ENCODE measurements around the gene ROPN1L. TPM values are rescaled to one million over a fixed set of nuclear protein-coding genes. Genes with fewer than 3 reads are reported as not detected.

Gene ROPN1L
- total and polyA plus RNA-seq, 10 of the 15 experiments (the other 5 are each of a cell fraction or from before 2014, with no cell fraction given): 0.07 to 0.38 (median 0.22) TPM; not detected in 6

GRCh38 chr5:10499776-10500175 lies 58.1 kb downstream of the ROPN1L start:
- POLR2A ChIA-PET: no interaction called here
- Histone ChIP-seq H3K9ac (ENCODE audit: control insufficient read depth, insufficient read depth, low read length) (no peak overlapping the region), H4K20me1 (ENCODE audit: control insufficient read depth, insufficient read depth) (no peaks in the 10 kb centered on the region), H3K9me3 (replicated peaks; ENCODE audit: control insufficient read depth, insufficient read depth, low read length) (peaks cover 2% of the 10 kb centered on the region; the same call in 1 of the 3 replicates), H3K27ac (ENCODE audit: control insufficient read depth, insufficient read depth) (no peak overlapping the region), H3K79me2 (ENCODE audit: control insufficient read depth, insufficient read depth, low read length) (no peaks in the 10 kb centered on the region), H3K27me3 (replicated peaks in 1 of 2; ENCODE audit: control insufficient read depth in 2 of 2, insufficient read depth in 2 of 2, low read length in 1 of 2) (no peaks in the 10 kb centered on the region), H3K4me3 (no peak overlapping the region), H2AFZ (ENCODE audit: control insufficient read depth, low read depth, low read length) (no peak overlapping the region), H3K4me2 (ENCODE audit: control insufficient read depth, insufficient read depth) (no peak overlapping the region), H3K4me1 (ENCODE audit: control insufficient read depth, insufficient read depth, low read length) (no peaks in the 10 kb centered on the region), H3K36me3 (ENCODE audit: control insufficient read depth in 2 of 2, insufficient read depth in 2 of 2, low read length in 1 of 2) (no peaks in the 10 kb centered on the region)
- in situ Hi-C loops (cut with MboI): no loop called here
- intact Hi-C loops (cut with micrococcal nuclease; ENCODE audit: unreplicated experiment): no loop called here
- 58% methylated on average over 2 of the region's 2 CpGs for WGBS (ENCODE audit: insufficient coverage, insufficient replicate concordance, low lambda C conversion rate, missing lambda C conversion rate)
- no peak for TF ChIP-seq PAX8 (IDR thresholded peaks at IDR 0.05)
- TF ChIP-seq BRCA1 (IDR thresholded peaks at IDR 0.05; ENCODE audit: low read depth, low read length): no peak
- no peak for TF ChIP-seq SIN3A (IDR thresholded peaks at IDR 0.05; ENCODE audit: low read depth, low read length)
- no peak for TF ChIP-seq E4F1 (IDR thresholded peaks at IDR 0.05; ENCODE audit: borderline replicate concordance, partially characterized antibody)
- TF ChIP-seq BCL11A (IDR thresholded peaks at IDR 0.05; ENCODE audit: low read depth, low read length): no peak
- no peak for TF ChIP-seq MAX (IDR thresholded peaks at IDR 0.05; ENCODE audit: low read depth, low read length)
- no peak for TF ChIP-seq RBBP5 (conservative IDR thresholded peaks at IDR 0.05)
- TF ChIP-seq ZBTB4 (CRISPR knock-in tag; IDR thresholded peaks at IDR 0.05): no peak
- TF ChIP-seq IKZF1 (conservative IDR thresholded peaks at IDR 0.05): no peak
- TF ChIP-seq YBX1 (IDR thresholded peaks at IDR 0.05): no peak
- DNase-seq (ENCODE audit: low read depth, low spot score) (no peak), ATAC-seq (no peak), FAIRE-seq (no peak)
- no TSS peak for BruUV-seq (replicated peaks)
- RAD21 ChIA-PET (ENCODE audit: unreplicated experiment): no interaction called here
- SMC1A ChIA-PET (ENCODE audit: uncharacterized antibody, unreplicated experiment): interaction anchor here (0.6 to 0.8 kb wide), 2 partner anchors 61 to 128 kb away, joined by 3 to 5 read pairs; no protein-coding TSS in a partner anchor
- CTCF ChIA-PET: no interaction called here

Data from GM12878 (cell line).